ENCODE data around the gene KAT6B.

Gene KAT6B

GRCh38 chr10:75058161-75058560 lies 231.8 kb downstream of the KAT6B start:
- no peak for TF ChIP-seq CTCF (IDR thresholded peaks at IDR 0.05)
- no peak for DNase-seq
- no peaks in the 10 kb centered on the region for H3K9me3 Mint-ChIP-seq
- H3K27ac Mint-ChIP-seq = no peak overlapping the region
- H3K4me1 Mint-ChIP-seq = peaks cover 10% of the 10 kb centered on the region
- H3K36me3 Mint-ChIP-seq (ENCODE audit: low read depth) = no peaks in the 10 kb centered on the region
- H3K4me3 Mint-ChIP-seq = no peak overlapping the region
- H3K27me3 Mint-ChIP-seq (ENCODE audit: low read depth, poor library complexity) = peaks cover 16% of the 10 kb centered on the region

- Mint-ChIP-seq H3K9me3 (no peaks in the 10 kb centered on the region), H3K36me3 (ENCODE audit: low read depth) (no peaks in the 10 kb centered on the region), H3K27me3 (ENCODE audit: low read depth, poor library complexity) (peaks cover 9% of the 10 kb centered on the region)
These were observed 235.5 kb downstream of the KAT6B start for GRCh38 chr10:75061709-75062505.

GRCh38 chr10:75062506-75063299 lies 236.3 kb downstream of the KAT6B start:
- DNase-seq = no peak
- Mint-ChIP-seq H3K4me3 (no peak overlapping the region), H3K27ac (peak overlapping the region; percentile 71)

More at GRCh38 chr10:75061709-75062505, 235.5 kb downstream of the KAT6B start:
- peaks cover 10% of the 10 kb centered on the region for H3K4me1 Mint-ChIP-seq
- no peak for TF ChIP-seq CTCF (IDR thresholded peaks at IDR 0.05)
- no peak for DNase-seq
- no peak overlapping the region for H3K4me3 Mint-ChIP-seq
- H3K27ac Mint-ChIP-seq = peak overlapping the region; percentile 2

GRCh38 chr10:75063461-75064230 lies 237.2 kb downstream of the KAT6B start:
- Mint-ChIP-seq H3K4me3 (no peak overlapping the region), H3K36me3 (ENCODE audit: low read depth) (no peaks in the 10 kb centered on the region), H3K27ac (no peak overlapping the region), H3K9me3 (no peaks in the 10 kb centered on the region), H3K4me1 (peaks cover 10% of the 10 kb centered on the region), H3K27me3 (ENCODE audit: low read depth, poor library complexity) (peaks cover 9% of the 10 kb centered on the region)
- TF ChIP-seq CTCF (IDR thresholded peaks at IDR 0.05) = no peak
- DNase-seq = no peak

More at GRCh38 chr10:75062506-75063299, 236.3 kb downstream of the KAT6B start:
- H3K36me3 Mint-ChIP-seq (ENCODE audit: low read depth) = no peaks in the 10 kb centered on the region
- H3K27me3 Mint-ChIP-seq (ENCODE audit: low read depth, poor library complexity) = peaks cover 9% of the 10 kb centered on the region
- TF ChIP-seq CTCF (IDR thresholded peaks at IDR 0.05) = no peak
- H3K9me3 Mint-ChIP-seq = no peaks in the 10 kb centered on the region
- peaks cover 10% of the 10 kb centered on the region for H3K4me1 Mint-ChIP-seq

DNA sequence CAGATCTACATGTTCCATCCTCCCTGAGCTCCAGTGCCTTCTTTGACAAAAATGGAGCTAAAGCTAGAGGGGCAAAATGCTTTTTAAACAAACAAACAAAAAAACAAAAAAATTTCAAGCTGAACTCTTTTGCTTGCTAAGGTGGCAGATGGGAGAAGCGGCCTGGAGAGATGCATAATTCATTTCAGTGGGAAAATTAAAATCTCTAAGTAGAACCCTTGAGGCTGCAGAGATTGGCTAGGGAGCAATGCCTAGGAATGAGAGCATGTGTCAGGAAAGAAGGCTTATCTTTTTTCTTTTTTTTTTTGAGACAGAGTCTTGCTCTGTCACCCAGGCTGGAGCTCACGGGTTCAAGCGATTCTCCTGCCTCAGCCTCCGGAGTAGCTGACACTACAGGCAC lies 238.7 kb downstream of the KAT6B start:
- H3K36me3 Mint-ChIP-seq (ENCODE audit: low read depth) = no peaks in the 10 kb centered on the region
- no peak overlapping the region for H3K27ac Mint-ChIP-seq
- H3K4me1 Mint-ChIP-seq = peaks cover 10% of the 10 kb centered on the region
- no peak for TF ChIP-seq CTCF (IDR thresholded peaks at IDR 0.05)
- peaks cover 14% of the 10 kb centered on the region for H3K27me3 Mint-ChIP-seq (ENCODE audit: low read depth, poor library complexity)
- no peak for DNase-seq
- H3K9me3 Mint-ChIP-seq = no peaks in the 10 kb centered on the region
- no peak overlapping the region for H3K4me3 Mint-ChIP-seq
